ENCODE data around the gene TUBB2B.

TUBB2B gene

DNA sequence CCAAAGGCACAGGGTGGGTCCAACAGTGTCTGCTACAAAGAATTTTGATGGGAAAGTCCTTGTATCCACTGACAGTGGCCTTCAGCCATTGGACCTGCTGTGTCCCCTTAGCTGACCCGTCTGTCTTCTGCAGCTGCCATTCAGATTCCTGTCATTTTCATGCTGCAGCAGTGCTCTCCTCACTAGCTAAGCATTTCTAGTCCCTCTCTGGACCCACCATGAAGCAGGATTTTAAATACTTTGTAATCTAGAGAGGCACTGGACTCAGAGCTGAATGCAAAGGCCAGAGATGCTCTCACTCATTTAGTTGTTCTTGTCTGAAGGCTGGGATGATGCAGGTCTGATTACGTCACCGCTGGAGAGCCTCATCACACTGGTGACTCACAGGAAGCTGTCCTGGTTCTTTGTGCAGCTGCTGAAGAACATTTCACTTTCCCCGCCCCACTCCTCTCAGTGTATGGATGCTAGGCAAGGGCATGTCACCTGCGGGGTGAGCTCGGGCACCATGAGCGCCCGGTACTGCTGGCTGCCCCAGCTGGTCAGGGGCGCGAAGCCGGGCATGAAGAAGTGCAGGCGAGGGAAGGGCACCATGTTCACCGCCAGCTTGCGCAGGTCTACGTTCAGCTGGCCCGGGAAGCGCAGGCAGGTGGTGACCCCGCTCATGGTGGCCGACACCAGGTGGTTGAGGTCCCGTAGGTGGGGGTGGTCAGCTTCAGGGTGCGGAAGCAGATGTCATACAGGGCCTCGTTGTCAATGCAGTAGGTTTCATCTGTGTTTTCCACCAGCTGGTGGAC, 50.7 kb downstream of the TUBB2B start:
- DNase-seq (ENCODE audit: extremely low read depth, low read depth): no peak
- no peak for TF ChIP-seq CTCF (IDR thresholded peaks at IDR 0.05; ENCODE audit: low read depth, low read length)

DNA sequence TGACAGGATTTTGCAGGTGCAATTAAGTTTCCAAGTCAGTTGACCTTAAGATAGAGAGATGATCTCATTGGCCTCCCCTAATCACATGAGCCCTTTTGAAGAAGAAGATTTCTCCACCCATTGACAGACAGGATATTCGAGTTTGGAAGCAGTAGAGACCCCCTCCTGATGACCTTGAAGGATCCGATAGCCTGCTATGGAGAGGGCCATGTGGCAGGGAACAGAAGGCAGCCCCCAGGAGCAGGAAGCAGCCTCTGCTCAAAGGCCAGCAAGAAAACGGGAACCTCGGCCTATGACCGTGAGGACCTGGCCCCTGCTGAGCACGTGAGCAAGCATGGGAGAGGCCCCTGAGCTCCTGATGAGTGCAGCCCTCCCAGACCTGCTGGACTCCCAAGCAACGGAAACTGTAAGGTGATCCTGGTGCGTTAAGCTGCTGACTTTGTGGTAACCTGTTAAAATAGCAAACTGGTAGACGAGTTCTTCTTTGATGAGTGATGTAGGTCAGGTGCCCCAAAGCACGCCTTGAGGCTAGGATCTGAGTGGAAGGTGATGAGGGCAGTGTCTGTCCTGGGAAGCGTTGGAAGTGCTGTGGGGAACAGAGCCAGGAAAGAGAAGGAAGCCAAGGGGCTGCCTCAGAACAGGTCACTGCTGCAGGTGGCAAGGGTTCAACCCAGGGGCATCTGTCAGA, 51.6 kb downstream of the TUBB2B start:
- DNase-seq (ENCODE audit: extremely low read depth, low read depth): no peak
- TF ChIP-seq CTCF (IDR thresholded peaks at IDR 0.05; ENCODE audit: low read depth, low read length): no peak

Measured in AG09319 (cell line).